ENCODE data around the gene ESR2. TPM values are rescaled to one million over a fixed set of nuclear protein-coding genes. Genes with fewer than 3 reads are reported as not detected.

Gene ESR2
- total RNA-seq, 1 donor from 2014 or later: 0.16 TPM

DNA sequence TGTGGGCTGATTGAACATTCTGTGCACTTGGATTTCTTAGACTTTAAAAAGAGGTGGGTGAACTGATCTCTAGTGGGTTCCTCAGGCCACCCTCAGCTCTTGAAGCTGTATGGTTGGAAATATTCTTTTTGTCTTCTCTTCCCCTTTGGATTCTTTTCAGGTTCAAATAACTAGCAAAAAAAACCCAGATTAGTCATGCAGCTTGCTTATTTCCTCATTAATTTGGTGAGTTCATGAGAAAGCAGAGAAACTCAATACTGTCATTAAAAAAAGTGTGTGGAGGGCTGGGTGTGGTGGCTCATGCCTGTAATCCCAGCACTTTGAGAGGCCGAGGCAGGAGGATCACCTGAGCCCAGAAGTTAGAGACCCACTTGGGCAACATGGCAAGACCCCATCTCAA, 183.4 kb downstream of the ESR2 start:
- TF ChIP-seq, protein P1, sequence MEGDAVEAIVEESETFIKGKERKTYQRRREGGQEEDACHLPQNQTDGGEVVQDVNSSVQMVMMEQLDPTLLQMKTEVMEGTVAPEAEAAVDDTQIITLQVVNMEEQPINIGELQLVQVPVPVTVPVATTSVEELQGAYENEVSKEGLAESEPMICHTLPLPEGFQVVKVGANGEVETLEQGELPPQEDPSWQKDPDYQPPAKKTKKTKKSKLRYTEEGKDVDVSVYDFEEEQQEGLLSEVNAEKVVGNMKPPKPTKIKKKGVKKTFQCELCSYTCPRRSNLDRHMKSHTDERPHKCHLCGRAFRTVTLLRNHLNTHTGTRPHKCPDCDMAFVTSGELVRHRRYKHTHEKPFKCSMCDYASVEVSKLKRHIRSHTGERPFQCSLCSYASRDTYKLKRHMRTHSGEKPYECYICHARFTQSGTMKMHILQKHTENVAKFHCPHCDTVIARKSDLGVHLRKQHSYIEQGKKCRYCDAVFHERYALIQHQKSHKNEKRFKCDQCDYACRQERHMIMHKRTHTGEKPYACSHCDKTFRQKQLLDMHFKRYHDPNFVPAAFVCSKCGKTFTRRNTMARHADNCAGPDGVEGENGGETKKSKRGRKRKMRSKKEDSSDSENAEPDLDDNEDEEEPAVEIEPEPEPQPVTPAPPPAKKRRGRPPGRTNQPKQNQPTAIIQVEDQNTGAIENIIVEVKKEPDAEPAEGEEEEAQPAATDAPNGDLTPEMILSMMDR (IDR thresholded peaks at IDR 0.05): no peak
- peaks cover 5% of the 10 kb centered on the region for H3K36me3 Mint-ChIP-seq (ENCODE audit: unreplicated experiment)
- H3K4me1 Mint-ChIP-seq (ENCODE audit: unreplicated experiment): peaks cover 5% of the 10 kb centered on the region
- no peaks in the 10 kb centered on the region for H3K9me3 Mint-ChIP-seq (ENCODE audit: unreplicated experiment)
- DNase-seq (ENCODE audit: extremely low spot score, unreplicated experiment): no peak
- H3K27ac Mint-ChIP-seq (ENCODE audit: unreplicated experiment): no peak overlapping the region
- H3K27me3 Mint-ChIP-seq (ENCODE audit: unreplicated experiment): no peaks in the 10 kb centered on the region
- H3K4me3 Mint-ChIP-seq (ENCODE audit: unreplicated experiment): no peak overlapping the region

DNA sequence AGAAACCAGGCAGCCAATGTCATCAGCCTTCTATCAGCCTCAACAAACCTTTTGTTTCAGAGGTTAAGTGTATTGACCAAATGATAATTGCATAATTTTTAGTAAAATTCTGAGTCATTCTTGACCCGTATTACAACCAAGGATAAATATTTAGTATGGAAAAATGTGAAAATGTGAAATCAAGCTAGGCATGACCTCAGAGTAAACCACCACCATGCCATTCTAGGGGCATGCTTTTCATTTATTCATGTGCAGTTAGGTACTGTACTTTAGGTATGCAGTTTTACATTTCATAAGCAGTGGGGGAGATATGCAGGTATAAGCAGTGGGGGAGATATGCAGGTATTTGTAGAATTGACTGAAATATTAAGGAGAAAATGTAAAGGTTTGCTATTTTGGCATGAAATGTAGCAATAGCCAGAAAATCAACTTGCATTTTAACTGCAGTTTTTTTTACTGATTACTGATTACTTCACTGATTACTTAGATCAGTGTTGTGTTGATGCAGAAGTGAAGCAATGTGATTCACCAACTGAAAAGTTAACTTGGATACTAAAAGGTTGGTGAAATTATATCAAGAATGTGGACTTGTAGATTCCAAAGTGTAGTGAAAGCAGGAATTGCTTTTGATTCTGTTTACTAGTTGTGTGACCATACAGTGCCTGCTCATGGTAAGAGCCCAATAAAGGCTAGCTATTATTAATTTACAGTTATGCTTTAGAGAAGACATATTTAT, 184.2 kb downstream of the ESR2 start:
- Mint-ChIP-seq H3K27me3 (ENCODE audit: unreplicated experiment) (no peaks in the 10 kb centered on the region), H3K27ac (ENCODE audit: unreplicated experiment) (no peak overlapping the region), H3K9me3 (ENCODE audit: unreplicated experiment) (no peaks in the 10 kb centered on the region), H3K4me3 (ENCODE audit: unreplicated experiment) (no peak overlapping the region), H3K36me3 (ENCODE audit: unreplicated experiment) (peaks cover 6% of the 10 kb centered on the region), H3K4me1 (ENCODE audit: unreplicated experiment) (peaks cover 5% of the 10 kb centered on the region)
- DNase-seq (ENCODE audit: extremely low spot score, unreplicated experiment): no peak
- TF ChIP-seq, protein P1 (IDR thresholded peaks at IDR 0.05): no peak

DNA sequence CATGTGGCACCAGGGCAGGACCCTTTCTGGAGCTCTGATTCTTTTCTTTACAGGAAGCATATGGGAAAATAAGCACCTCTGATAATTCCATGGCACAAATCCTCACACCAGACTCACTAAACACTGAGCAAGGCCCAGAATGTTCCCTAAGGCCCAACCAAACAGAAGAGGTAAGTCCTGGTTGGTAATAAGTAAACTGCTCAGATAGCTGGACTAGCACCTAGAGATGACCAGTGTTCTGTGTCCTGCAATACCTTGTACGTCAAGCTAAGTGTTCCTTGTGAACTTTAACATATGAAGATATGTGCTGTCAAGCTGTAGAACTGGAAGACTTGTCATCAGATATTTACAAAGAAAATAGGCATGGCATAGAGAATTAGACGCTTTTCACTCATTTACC, 186.7 kb downstream of the ESR2 start:
- no peaks in the 10 kb centered on the region for H3K27me3 Mint-ChIP-seq (ENCODE audit: unreplicated experiment)
- no peaks in the 10 kb centered on the region for H3K9me3 Mint-ChIP-seq (ENCODE audit: unreplicated experiment)
- H3K4me1 Mint-ChIP-seq (ENCODE audit: unreplicated experiment): no peaks in the 10 kb centered on the region
- no peak overlapping the region for H3K4me3 Mint-ChIP-seq (ENCODE audit: unreplicated experiment)
- DNase-seq (ENCODE audit: extremely low spot score, unreplicated experiment): no peak
- TF ChIP-seq, protein P1 (IDR thresholded peaks at IDR 0.05): no peak
- peaks cover 20% of the 10 kb centered on the region for H3K36me3 Mint-ChIP-seq (ENCODE audit: unreplicated experiment)
- no peak overlapping the region for H3K27ac Mint-ChIP-seq (ENCODE audit: unreplicated experiment)

DNA sequence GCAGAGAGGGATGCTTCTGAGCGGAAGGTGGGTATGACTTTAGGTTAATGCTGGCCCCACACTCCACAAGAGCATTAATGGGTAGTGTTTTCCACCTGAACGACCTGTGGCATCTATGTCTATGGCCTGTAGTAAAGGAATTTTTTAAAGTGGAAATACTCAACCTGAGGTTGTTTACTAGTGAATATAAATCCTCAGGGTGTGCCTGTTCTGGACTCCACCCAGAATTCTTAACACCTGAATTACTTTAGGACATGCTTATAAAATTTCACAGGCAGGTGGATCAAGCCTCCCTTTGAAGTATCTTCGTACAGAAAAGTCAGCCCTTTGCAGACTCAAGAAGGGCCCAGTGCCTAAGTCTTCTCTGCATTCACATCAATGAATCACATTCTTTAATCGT, 196.1 kb downstream of the ESR2 start:
- Mint-ChIP-seq H3K36me3 (ENCODE audit: unreplicated experiment) (peaks cover 21% of the 10 kb centered on the region), H3K27me3 (ENCODE audit: unreplicated experiment) (no peaks in the 10 kb centered on the region), H3K9me3 (ENCODE audit: unreplicated experiment) (no peaks in the 10 kb centered on the region), H3K27ac (ENCODE audit: unreplicated experiment) (no peak overlapping the region), H3K4me1 (ENCODE audit: unreplicated experiment) (peaks cover 16% of the 10 kb centered on the region), H3K4me3 (ENCODE audit: unreplicated experiment) (no peak overlapping the region)
- no peak for DNase-seq (ENCODE audit: extremely low spot score, unreplicated experiment)
- TF ChIP-seq, protein P1 (IDR thresholded peaks at IDR 0.05): no peak

DNA sequence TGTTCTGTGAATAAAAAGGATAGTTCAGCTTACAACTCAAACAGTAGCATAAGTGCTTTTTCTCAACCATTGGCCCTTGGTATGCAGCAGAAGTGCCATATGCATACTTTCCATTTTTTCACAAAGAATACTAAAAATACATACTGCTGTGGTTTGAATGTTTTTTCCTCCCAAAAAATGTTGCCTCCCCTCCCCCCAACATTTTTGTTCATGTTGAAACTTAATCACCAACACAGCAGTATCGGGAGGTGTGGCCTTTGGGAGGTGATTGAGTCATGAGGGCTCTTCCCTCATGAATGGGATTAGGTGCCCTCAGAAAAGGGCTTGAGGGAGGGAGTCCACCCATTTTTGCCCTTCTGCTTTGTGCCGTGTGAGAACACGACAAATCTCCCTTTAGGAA, 198.6 kb downstream of the ESR2 start:
- peak overlapping the region; percentile 79 for H3K27ac Mint-ChIP-seq (ENCODE audit: unreplicated experiment)
- no peak overlapping the region for H3K4me3 Mint-ChIP-seq (ENCODE audit: unreplicated experiment)
- peaks cover 21% of the 10 kb centered on the region for H3K4me1 Mint-ChIP-seq (ENCODE audit: unreplicated experiment)
- H3K36me3 Mint-ChIP-seq (ENCODE audit: unreplicated experiment): peaks cover 19% of the 10 kb centered on the region
- no peak for DNase-seq (ENCODE audit: extremely low spot score, unreplicated experiment)
- no peaks in the 10 kb centered on the region for H3K9me3 Mint-ChIP-seq (ENCODE audit: unreplicated experiment)
- TF ChIP-seq, protein P1 (IDR thresholded peaks at IDR 0.05): no peak
- H3K27me3 Mint-ChIP-seq (ENCODE audit: unreplicated experiment): no peaks in the 10 kb centered on the region
